Stimulated activated CD8-positive, alpha-beta memory T cell treated with anti-CD3 and anti-CD28 coated beads, Interleukin-15, amount 100 ng/mL, for 4 hours (primary cell): ENCODE measurements around the gene CCDC90B.
"Not testable (repeated sequence)": the region's sequence is repeated elsewhere in the genome, so short reads cannot be mapped to it uniquely, and the experiment has no call there.

Experiments used
- DNase-seq, 2 donors: peaks; one replicate each; pipeline ENCODE4 v3.0.0-alpha.2; 2020; ENCODE audit warnings: low read depth in 2 of 2

Gene CCDC90B

GRCh38 chr11:83285771-83286528, at the start of gene CCDC90B:
CCDC90B (minus strand) TSS chr11:83286367; CDS start chr11:83285972, 395 bp downstream.
- peak; percentile 85 to 90 for DNase-seq

GRCh38 chr11:83335446-83336070, 49.4 kb upstream of the CCDC90B start:
- DNase-seq: no peak

- DNase-seq: no peak
Observed at GRCh38 chr11:83330303-83330702, 44.1 kb upstream of the CCDC90B start.

GRCh38 chr11:83326326-83326725, 40.2 kb upstream of the CCDC90B start:
- no peak for DNase-seq

GRCh38 chr11:83319346-83319745, 33.2 kb upstream of the CCDC90B start:
- DNase-seq: no peak

- no peak for DNase-seq
Observed at GRCh38 chr11:83318931-83319330, 32.8 kb upstream of the CCDC90B start.

GRCh38 chr11:83317757-83318690, 31.9 kb upstream of the CCDC90B start:
- DNase-seq: no peak

- not testable (repeated sequence) for DNase-seq
Observed at GRCh38 chr11:83316897-83317268, 30.7 kb upstream of the CCDC90B start.

GRCh38 chr11:83316143-83316896, 30.2 kb upstream of the CCDC90B start:
- not testable (repeated sequence) for DNase-seq

- DNase-seq: no peak
Observed at GRCh38 chr11:83312430-83312829, 26.3 kb upstream of the CCDC90B start.

- no peak for DNase-seq
Observed at GRCh38 chr11:83311701-83312100, 25.5 kb upstream of the CCDC90B start.

GRCh38 chr11:83310718-83311117, 24.6 kb upstream of the CCDC90B start:
- DNase-seq: no peak

- not testable (repeated sequence) for DNase-seq
Observed at GRCh38 chr11:83308536-83308935, 22.4 kb upstream of the CCDC90B start.

- no peak for DNase-seq
Observed at GRCh38 chr11:83306200-83307080, 20.3 kb upstream of the CCDC90B start.

- DNase-seq: no peak
Observed at GRCh38 chr11:83303316-83303715, 17.1 kb upstream of the CCDC90B start.

- DNase-seq: no peak
Observed at GRCh38 chr11:83302151-83302550, 16.0 kb upstream of the CCDC90B start.

GRCh38 chr11:83299681-83300080, 13.5 kb upstream of the CCDC90B start:
- DNase-seq: no peak

- DNase-seq: no peak
Observed at GRCh38 chr11:83294208-83294607, 8.0 kb upstream of the CCDC90B start.

- DNase-seq: no peak
Observed at GRCh38 chr11:83293457-83293774, 7.2 kb upstream of the CCDC90B start.

- DNase-seq: no peak
Observed at GRCh38 chr11:83292709-83293456, 6.7 kb upstream of the CCDC90B start.
